OCI-LY7 (cell line): Measurements from ENCODE around the gene KIN. TPM values are rescaled to one million over a fixed set of nuclear protein-coding genes. Genes with fewer than 3 reads are reported as not detected.
A peak's percentile ranks its signal among the peaks of the same experiment; 100 is the strongest.
"Not testable (repeated sequence)": the region's sequence is repeated elsewhere in the genome, so short reads cannot be mapped to it uniquely, and the experiment has no call there.

Experiments
- BruUV-seq: library from RNA; stranded (reverse); fragments of 400-500 nt; replicated peaks from 2 replicates; lab custom pipeline; 2021; lab: Mats Ljungman, UMichigan
- CTCF ChIA-PET: fragments of 300-600 bp; sonication (Branson Sonifier 250); formaldehyde crosslinking; loops from one replicate; lab custom pipeline; 2022; ENCODE audit warnings: antibody characterized with exemption; ENCODE audit not compliant: unreplicated experiment; lab: Charles Lee
- POLR2A ChIA-PET: fragments of 300-600 bp; sonication (Branson Sonifier 250); formaldehyde crosslinking; loops from one replicate; lab custom pipeline; 2022; ENCODE audit warnings: antibody characterized with exemption; lab: Charles Lee
- DNase-seq: peaks from one replicate; pipeline ENCODE4 v3.0.0-alpha.2; 2015; ENCODE audit warnings: low spot score
- H2AFZ ChIP-seq: fragments of 200-600 bp; sonication (generic), shearing (Covaris generic); 2 replicates; pipeline ENCODE4 v1.6.1; 2014; ENCODE audit warnings: mild to moderate bottlenecking, antibody characterized with exemption, low read length, moderate library complexity
- H3K27ac ChIP-seq: fragments of 200-600 bp; sonication (generic); 2 replicates; pipeline ENCODE4 v1.5.1; 2014; ENCODE audit warnings: mixed run types, low read depth, mild to moderate bottlenecking, moderate library complexity, low read length, inconsistent platforms; ENCODE audit not compliant: poor library complexity, severe bottlenecking
- H3K36me3 ChIP-seq: fragments of 200-600 bp; sonication (generic); 2 replicates; pipeline ENCODE4 v1.6.1; 2014; ENCODE audit warnings: mild to moderate bottlenecking, antibody characterized with exemption, low read length, moderate library complexity, mixed read lengths; ENCODE audit not compliant: insufficient read depth
- H3K4me1 ChIP-seq: fragments of 200-600 bp; sonication (generic); 2 replicates; pipeline ENCODE4 v1.5.1; 2014; ENCODE audit warnings: mild to moderate bottlenecking, low read length; ENCODE audit not compliant: insufficient read depth, poor library complexity, severe bottlenecking
- H3K4me2 ChIP-seq: fragments of 200-600 bp; sonication (generic); 2 replicates; pipeline ENCODE4 v1.6.1; 2014; ENCODE audit warnings: mild to moderate bottlenecking, low read length
- H3K4me3 ChIP-seq: fragments of 200-600 bp; sonication (generic); 2 replicates; pipeline ENCODE4 v1.5.1; 2014; ENCODE audit warnings: mild to moderate bottlenecking, low read depth, low read length; ENCODE audit not compliant: poor library complexity, severe bottlenecking
- H3K79me2 ChIP-seq: fragments of 200-600 bp; sonication (generic); 2 replicates; pipeline ENCODE4 v1.6.1; 2016; ENCODE audit warnings: low read depth, mild to moderate bottlenecking, low read length, moderate library complexity, mixed read lengths; ENCODE audit not compliant: insufficient read depth
- H3K9me2 ChIP-seq: fragments of 200-600 bp; sonication (generic); 2 replicates; pipeline ENCODE4 v1.6.1; 2016; ENCODE audit warnings: mild to moderate bottlenecking, low read length, mixed read lengths; ENCODE audit not compliant: insufficient read depth
- H3K9me3 ChIP-seq: fragments of 200-600 bp; sonication (generic); 2 replicates; pipeline ENCODE4 v1.6.1; 2014; ENCODE audit warnings: mild to moderate bottlenecking, mixed run types, low read length, mixed read lengths
- H4K20me1 ChIP-seq: fragments of 200-600 bp; sonication (generic); 2 replicates; pipeline ENCODE4 v1.6.1; 2014; ENCODE audit warnings: mild to moderate bottlenecking, antibody characterized with exemption, low read length, moderate library complexity, mixed read lengths; ENCODE audit not compliant: insufficient read depth
- CTCF ChIP-seq: fragments of 200-600 bp; sonication (generic); conservative IDR thresholded peaks from 2 replicates; pipeline ENCODE4 v1.5.1; 2014; ENCODE audit warnings: mild to moderate bottlenecking, antibody characterized with exemption, low read length, moderate library complexity, mixed read lengths
- EZH2phosphoT487 ChIP-seq: fragments of 200-600 bp; sonication (generic); IDR thresholded peaks from 2 replicates; pipeline ENCODE4 v1.6.1; 2018; ENCODE audit warnings: low read depth, borderline replicate concordance, mild to moderate bottlenecking, mixed run types, antibody characterized with exemption, low read length, moderate library complexity, mixed read lengths
- intact Hi-C: fragments of 100-400 bp; cut with micrococcal nuclease; formaldehyde crosslinking; loops from one replicate; pipeline ENCODE4 v1.10.0; 2022; ENCODE audit not compliant: unreplicated experiment
- total RNA-seq, 2 experiments: library from RNA; depleted of rRNA in 1 of 2; stranded (reverse); fragments of >200 nt in 1 of 2; shearing (Covaris generic) in 1 of 2; gene quantifications; 2 replicates each; pipeline ENCODE4 v1.2.3, GENCODE V29; 2014 to 2022

KIN gene
- total RNA-seq, 2 experiments from 2014 or later: 12.0 to 15.5 TPM

- Histone ChIP-seq H2AFZ (no peak overlapping the region), H3K9me3 (no peaks in the 10 kb centered on the region), H4K20me1 (peaks cover 27% of the 10 kb centered on the region; the same call in 1 of the 2 replicates), H3K27ac (no peak overlapping the region), H3K36me3 (peaks cover 41% of the 10 kb centered on the region), H3K4me3 (peak overlapping the region; percentile 79), H3K4me2 (peak overlapping the region; percentile 77), H3K79me2 (peaks cover 91% of the 10 kb centered on the region), H3K9me2 (no peaks in the 10 kb centered on the region), H3K4me1 (peaks cover 20% of the 10 kb centered on the region)
- intact Hi-C loops: no loop called here
- TF ChIP-seq CTCF: no peak
- TF ChIP-seq EZH2phosphoT487: no peak
- DNase-seq: no peak
- ChIA-PET POLR2A (no interaction called here), CTCF (interaction anchor here (2.5 kb wide), 1 partner anchor 32 kb away, joined by 11 read pairs; the partner anchor contains the start of gene TAF3)
- no TSS peak for BruUV-seq
Observed at GRCh38 chr10:7786430-7786829, 1.4 kb downstream of the KIN start.

DNA sequence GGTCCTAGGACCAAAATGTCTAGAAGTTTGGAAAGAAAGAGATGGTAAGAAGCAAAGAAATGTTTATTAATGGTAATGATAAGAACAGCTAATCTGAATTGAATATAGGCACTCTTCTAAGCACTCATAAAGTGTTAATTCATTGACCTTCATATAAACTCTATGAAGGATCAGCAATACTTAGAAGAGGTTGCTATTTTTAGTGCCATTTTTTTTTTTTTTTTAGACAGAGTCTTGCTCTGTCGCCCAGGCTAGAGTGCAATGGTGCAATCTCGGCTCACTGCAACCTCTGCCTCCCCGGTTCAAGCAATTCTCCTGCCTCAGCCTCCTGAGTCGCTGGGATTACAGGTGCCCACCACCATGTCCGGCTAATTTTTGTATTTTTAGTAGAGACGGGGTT is 5.6 kb downstream of the KIN start:
- H3K4me2 ChIP-seq, BruUV-seq, H3K9me2 ChIP-seq, POLR2A ChIA-PET, H2AFZ ChIP-seq, DNase-seq, intact Hi-C loops, H4K20me1 ChIP-seq, H3K4me1 ChIP-seq, H3K27ac ChIP-seq, H3K9me3 ChIP-seq, CTCF ChIA-PET, H3K4me3 ChIP-seq: not testable (repeated sequence)
- H3K36me3 ChIP-seq: peaks cover 68% of the 10 kb centered on the region
- peaks cover 51% of the 10 kb centered on the region for H3K79me2 ChIP-seq

GRCh38 chr10:7776777-7777176 is 11.0 kb downstream of the KIN start:
- Histone ChIP-seq H3K79me2 (no peaks in the 10 kb centered on the region), H3K9me3 (no peaks in the 10 kb centered on the region), H3K36me3 (peaks cover 88% of the 10 kb centered on the region), H4K20me1 (no peaks in the 10 kb centered on the region), H3K27ac (no peak overlapping the region), H3K4me3 (no peak overlapping the region), H2AFZ (no peak overlapping the region), H3K4me2 (no peak overlapping the region), H3K9me2 (no peaks in the 10 kb centered on the region), H3K4me1 (peaks cover 4% of the 10 kb centered on the region)
- DNase-seq: no peak
- no TSS peak for BruUV-seq
- ChIA-PET POLR2A (interaction anchor here (0.5 to 1.0 kb wide), 5 partner anchors 19 to 898 kb away, joined by 3 read pairs; no protein-coding TSS in a partner anchor), CTCF (no interaction called here)
- TF ChIP-seq EZH2phosphoT487: no peak
- no peak for TF ChIP-seq CTCF
- intact Hi-C loops: no loop called here
